Measurements from ENCODE around the gene AP1S3. TPM values are rescaled to one million over a fixed set of nuclear protein-coding genes. Genes with fewer than 3 reads are reported as not detected.

Gene AP1S3
- total RNA-seq, 1 experiment from 2014 or later, result 185 TPM

GRCh38 chr2:223870840-223871611, 33.6 kb upstream of the AP1S3 start:
- ATAC-seq, result no peak
- RAD21 ChIA-PET (ENCODE audit: low non-redundant PET in 1 of 2, low total read pairs in 2 of 2, uncharacterized antibody in 2 of 2, unreplicated experiment in 2 of 2), result no interaction called here
- no TSS peak for BruUV-seq (replicated peaks)

DNA sequence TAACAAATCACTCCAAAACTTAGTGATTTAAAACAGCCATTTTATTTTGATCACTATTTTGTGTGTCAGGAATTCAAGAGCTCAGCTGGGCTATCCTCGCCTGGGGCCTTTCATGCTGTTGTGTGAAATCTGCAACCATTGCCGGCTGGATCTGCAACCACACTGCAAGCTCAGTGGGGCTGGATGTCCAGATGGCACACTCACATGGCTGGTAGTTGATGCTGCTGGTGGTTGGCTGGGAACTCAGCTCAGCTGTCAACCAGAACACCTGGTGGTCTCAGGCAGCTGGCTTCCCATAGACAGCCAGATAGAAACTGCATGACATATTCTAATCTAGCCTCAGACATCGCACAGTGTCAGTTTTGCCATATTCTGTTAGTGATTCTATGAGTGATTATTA, 30.6 kb upstream of the AP1S3 start:
- Histone ChIP-seq H3K4me2 (ENCODE audit: low read length) (no peak overlapping the region), H4K20me1 (ENCODE audit: insufficient read depth) (no peaks in the 10 kb centered on the region), H3K9ac (ENCODE audit: low read length) (no peak overlapping the region), H2AFZ (ENCODE audit: low read depth, low read length, poor library complexity, severe bottlenecking) (no peak overlapping the region), H3K4me3 (replicated peaks in 1 of 2; ENCODE audit: low read depth in 1 of 2, low read length in 2 of 2) (no peak overlapping the region), H3K79me2 (ENCODE audit: insufficient read depth, low read length) (no peaks in the 10 kb centered on the region), H3K27ac (ENCODE audit: low read depth, low read length) (no peak overlapping the region), H3K9me3 (ENCODE audit: control insufficient read depth in 1 of 2, insufficient read depth in 1 of 2, low read depth in 1 of 2, low read length in 2 of 2) (no peaks in the 10 kb centered on the region), H3K27me3 (ENCODE audit: insufficient read depth, low read length) (no peaks in the 10 kb centered on the region), H3K9me2 (ENCODE audit: insufficient read depth) (no peaks in the 10 kb centered on the region), H3K36me3 (ENCODE audit: control insufficient read depth in 1 of 2, insufficient read depth in 2 of 2, low read length in 2 of 2) (no peaks in the 10 kb centered on the region), H3K4me1 (ENCODE audit: control insufficient read depth in 1 of 2, insufficient read depth in 2 of 2, low read length in 2 of 2) (peaks cover 0 to 10% of the 10 kb centered on the region in 2 experiments; a peak in 2 of 4 replicates)
- no peak for ATAC-seq
- ChIA-PET RAD21 (ENCODE audit: low non-redundant PET in 1 of 2, low total read pairs in 2 of 2, uncharacterized antibody in 2 of 2, unreplicated experiment in 2 of 2) (no interaction called here), CTCF (no interaction called here), POLR2A (no interaction called here)
- intact Hi-C loops (cut with micrococcal nuclease), result no loop called here
- no peak for TF ChIP-seq ZNF274 (IDR thresholded peaks at IDR 0.05; ENCODE audit: low read depth, low read length)
- no peak for TF ChIP-seq EGR1 (IDR thresholded peaks at IDR 0.05; ENCODE audit: low read depth)
- TF ChIP-seq EZH2phosphoT487 (IDR thresholded peaks at IDR 0.05; ENCODE audit: borderline replicate concordance), result no peak
- TF ChIP-seq, protein P1, sequence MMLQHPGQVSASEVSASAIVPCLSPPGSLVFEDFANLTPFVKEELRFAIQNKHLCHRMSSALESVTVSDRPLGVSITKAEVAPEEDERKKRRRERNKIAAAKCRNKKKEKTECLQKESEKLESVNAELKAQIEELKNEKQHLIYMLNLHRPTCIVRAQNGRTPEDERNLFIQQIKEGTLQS (IDR thresholded peaks at IDR 0.05), result no peak
- TF ChIP-seq ZFX (IDR thresholded peaks at IDR 0.05), result no peak
- no peak for TF ChIP-seq TCF7L2 (IDR thresholded peaks at IDR 0.05; ENCODE audit: borderline replicate concordance, extremely low read depth, insufficient read depth, insufficient read length)
- TF ChIP-seq FOSL1 (IDR thresholded peaks at IDR 0.05; ENCODE audit: low read depth), result no peak
- no peak for TF ChIP-seq CTCF (IDR thresholded peaks at IDR 0.05 in 2 of 3, conservative IDR thresholded peaks at IDR 0.05 in 1 of 3; ENCODE audit: borderline replicate concordance in 1 of 3, insufficient read depth in 1 of 3, low read depth in 2 of 3, low read length in 2 of 3)
- TF ChIP-seq ZBTB33 (IDR thresholded peaks at IDR 0.05; ENCODE audit: extremely low read depth, insufficient replicate concordance, low read length), result no peak
- no peak for TF ChIP-seq RAD21 (IDR thresholded peaks at IDR 0.05; ENCODE audit: low read depth)
- TF ChIP-seq SIN3A (IDR thresholded peaks at IDR 0.05; ENCODE audit: low read depth), result no peak
- TF ChIP-seq YY1 (IDR thresholded peaks at IDR 0.05; ENCODE audit: extremely low read depth, insufficient replicate concordance, low read depth, low read length), result no peak
- no peak for TF ChIP-seq MAX (IDR thresholded peaks at IDR 0.05)
- BruUV-seq (replicated peaks), result no TSS peak
- DNase-seq (ENCODE audit: low read depth, low spot score), result no peak

More at GRCh38 chr2:223870840-223871611, 33.6 kb upstream of the AP1S3 start:
- Histone ChIP-seq H3K9me2 (ENCODE audit: insufficient read depth) (no peaks in the 10 kb centered on the region), H3K4me1 (ENCODE audit: control insufficient read depth in 1 of 2, insufficient read depth in 2 of 2, low read length in 2 of 2) (peaks cover 0 to under 1% of the 10 kb centered on the region in 2 experiments; a peak in 1 of 4 replicates), H3K27ac (ENCODE audit: low read depth, low read length) (no peak overlapping the region), H3K79me2 (ENCODE audit: insufficient read depth, low read length) (no peaks in the 10 kb centered on the region), H3K27me3 (ENCODE audit: insufficient read depth, low read length) (no peaks in the 10 kb centered on the region), H2AFZ (ENCODE audit: low read depth, low read length, poor library complexity, severe bottlenecking) (no peak overlapping the region), H3K4me2 (ENCODE audit: low read length) (no peak overlapping the region), H3K4me3 (replicated peaks in 1 of 2; ENCODE audit: low read depth in 1 of 2, low read length in 2 of 2) (no peak overlapping the region), H3K9ac (ENCODE audit: low read length) (no peak overlapping the region), H3K9me3 (ENCODE audit: control insufficient read depth in 1 of 2, insufficient read depth in 1 of 2, low read depth in 1 of 2, low read length in 2 of 2) (no peaks in the 10 kb centered on the region), H4K20me1 (ENCODE audit: insufficient read depth) (no peaks in the 10 kb centered on the region), H3K36me3 (ENCODE audit: control insufficient read depth in 1 of 2, insufficient read depth in 2 of 2, low read length in 2 of 2) (peaks cover 0 to 5% of the 10 kb centered on the region in 2 experiments; a peak in 2 of 4 replicates)
- TF ChIP-seq JUND (IDR thresholded peaks at IDR 0.05), result no peak
- TF ChIP-seq POLR2AphosphoS5 (IDR thresholded peaks at IDR 0.05; ENCODE audit: low read depth, low read length), result no peak
- no peak for TF ChIP-seq YY1 (IDR thresholded peaks at IDR 0.05; ENCODE audit: extremely low read depth, insufficient replicate concordance, low read depth, low read length)
- ChIA-PET POLR2A (no interaction called here), CTCF (no interaction called here)
- no peak for DNase-seq (ENCODE audit: low read depth, low spot score)
- intact Hi-C loops (cut with micrococcal nuclease), result no loop called here
